ENCODE results near the gene PLAC1.

The PLAC1 gene

DNA sequence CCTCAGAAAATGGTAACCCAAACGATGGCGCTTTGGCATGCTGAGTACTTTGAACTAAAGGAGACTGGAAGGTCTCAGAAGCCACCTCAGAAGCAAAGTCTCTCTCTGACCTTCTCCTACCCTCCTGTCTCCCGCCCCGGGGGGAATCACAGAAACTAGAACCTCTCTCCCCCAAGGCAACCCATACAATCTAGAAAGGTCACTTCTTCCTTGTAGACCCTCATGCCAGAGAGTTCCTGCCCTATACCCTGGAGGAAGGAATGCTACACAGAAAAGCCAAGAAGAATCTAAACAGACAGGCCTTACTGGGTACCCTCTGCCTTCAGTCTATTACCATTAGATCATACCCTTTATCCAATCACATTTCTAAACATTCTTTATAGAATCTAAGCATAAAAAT lies 8.5 kb downstream of the PLAC1 start:
- no peaks in the 10 kb centered on the region for H3K4me1 Mint-ChIP-seq
- H3K36me3 Mint-ChIP-seq, result no peaks in the 10 kb centered on the region
- H3K27me3 Mint-ChIP-seq, result peaks cover 8% of the 10 kb centered on the region
- H3K4me3 Mint-ChIP-seq, result no peak overlapping the region
- H3K9me3 Mint-ChIP-seq, result no peaks in the 10 kb centered on the region
- no peak overlapping the region for H3K27ac Mint-ChIP-seq

DNA sequence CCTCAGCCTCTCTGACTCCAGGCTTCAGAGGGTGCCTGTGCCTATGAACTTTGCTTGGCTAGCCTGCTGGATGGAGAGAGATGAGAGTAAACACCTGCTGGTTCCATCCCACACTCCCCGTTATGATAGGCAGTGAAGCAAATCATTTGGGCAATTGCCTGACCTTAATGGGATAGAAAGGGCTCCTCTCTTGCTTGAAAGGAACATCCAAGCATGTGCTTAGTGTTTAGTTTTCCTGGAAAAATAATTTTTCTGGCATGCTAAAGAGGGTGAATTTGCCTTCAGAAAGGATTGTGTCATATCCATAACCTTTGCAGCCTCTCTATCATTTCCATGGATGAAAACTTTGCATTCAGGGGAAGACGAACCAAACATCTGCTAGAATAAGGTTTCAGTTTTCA lies 10.8 kb downstream of the PLAC1 start:
- Mint-ChIP-seq H3K27ac (no peak overlapping the region), H3K27me3 (peaks cover 11% of the 10 kb centered on the region), H3K9me3 (no peaks in the 10 kb centered on the region), H3K36me3 (no peaks in the 10 kb centered on the region), H3K4me1 (no peaks in the 10 kb centered on the region), H3K4me3 (no peak overlapping the region)

DNA sequence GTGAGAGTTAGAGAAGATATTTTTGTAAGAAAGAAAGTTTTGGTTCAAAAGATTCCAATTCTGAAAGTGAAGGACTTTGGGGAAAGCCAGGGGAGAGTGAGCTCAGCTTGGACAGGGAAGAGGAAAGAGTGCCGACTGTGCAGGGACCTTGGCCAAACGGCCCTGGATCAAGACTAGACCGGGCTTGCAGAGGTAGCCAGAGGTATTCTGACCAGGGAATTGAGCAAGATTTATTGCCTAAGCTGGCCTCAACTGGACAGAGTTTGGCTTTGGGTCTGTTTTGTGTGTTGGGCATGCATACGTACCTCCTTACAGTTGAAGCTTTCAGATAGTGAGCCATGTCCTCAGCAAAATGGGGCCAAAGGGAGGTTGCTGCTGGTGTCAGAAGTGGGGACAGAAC lies 11.6 kb downstream of the PLAC1 start:
- Mint-ChIP-seq H3K9me3 (no peaks in the 10 kb centered on the region), H3K27me3 (peaks cover 11% of the 10 kb centered on the region), H3K36me3 (no peaks in the 10 kb centered on the region), H3K4me3 (no peak overlapping the region), H3K4me1 (no peaks in the 10 kb centered on the region), H3K27ac (peak overlapping the region; percentile 17)

DNA sequence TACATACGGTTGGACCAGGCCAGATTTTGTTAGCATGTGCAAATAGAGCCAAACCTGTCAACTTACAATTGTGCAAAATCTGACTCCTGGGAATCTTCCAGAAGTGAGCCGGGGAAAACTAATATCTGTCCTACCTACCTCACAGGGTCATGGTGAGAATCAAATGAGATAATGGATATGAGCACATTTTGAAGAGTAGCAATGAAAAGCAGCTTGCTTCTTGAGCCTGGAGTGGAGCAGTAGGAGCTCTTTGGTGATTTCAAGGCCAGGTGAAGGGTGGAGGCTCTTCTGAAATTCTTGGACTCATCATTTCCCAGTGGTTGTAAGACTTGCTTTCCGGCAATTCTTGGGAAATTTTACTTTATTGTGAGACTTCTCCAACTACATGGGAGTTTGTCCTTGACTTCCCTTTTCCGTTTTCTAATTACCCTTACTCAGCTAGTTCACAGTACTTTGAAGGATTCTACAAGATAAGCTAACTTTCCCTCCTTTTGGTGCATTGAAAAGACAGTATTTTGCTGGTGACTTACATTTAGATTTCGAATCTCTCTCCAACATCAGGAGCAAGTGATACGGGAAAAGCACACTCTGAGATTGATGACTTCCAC lies 12.2 kb downstream of the PLAC1 start:
- Mint-ChIP-seq H3K36me3 (no peaks in the 10 kb centered on the region), H3K27me3 (peaks cover 13% of the 10 kb centered on the region), H3K4me1 (no peaks in the 10 kb centered on the region), H3K9me3 (no peaks in the 10 kb centered on the region), H3K4me3 (no peak overlapping the region), H3K27ac (no peak overlapping the region)

DNA sequence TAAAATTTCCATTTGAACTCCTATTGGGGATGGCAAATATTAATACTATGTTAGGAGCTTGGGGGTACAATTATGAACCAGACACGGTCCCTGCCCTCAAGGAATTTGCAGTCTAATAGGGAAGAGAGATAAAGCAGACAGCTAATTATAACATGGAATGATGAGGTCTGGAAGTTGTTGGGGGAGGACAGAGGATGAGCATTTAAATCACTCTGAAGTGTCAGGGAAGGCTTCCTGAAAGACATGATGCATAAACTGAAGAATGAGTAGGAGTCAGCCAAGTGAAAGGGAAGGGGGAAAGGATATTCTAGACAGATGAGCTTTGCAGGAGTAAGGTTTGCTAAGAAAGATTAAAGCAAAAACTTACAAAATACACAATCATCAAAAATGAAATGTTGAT lies 15.9 kb downstream of the PLAC1 start:
- H3K4me3 Mint-ChIP-seq, result no peak overlapping the region
- H3K27me3 Mint-ChIP-seq, result peaks cover 11% of the 10 kb centered on the region
- H3K4me1 Mint-ChIP-seq, result no peaks in the 10 kb centered on the region

DNA sequence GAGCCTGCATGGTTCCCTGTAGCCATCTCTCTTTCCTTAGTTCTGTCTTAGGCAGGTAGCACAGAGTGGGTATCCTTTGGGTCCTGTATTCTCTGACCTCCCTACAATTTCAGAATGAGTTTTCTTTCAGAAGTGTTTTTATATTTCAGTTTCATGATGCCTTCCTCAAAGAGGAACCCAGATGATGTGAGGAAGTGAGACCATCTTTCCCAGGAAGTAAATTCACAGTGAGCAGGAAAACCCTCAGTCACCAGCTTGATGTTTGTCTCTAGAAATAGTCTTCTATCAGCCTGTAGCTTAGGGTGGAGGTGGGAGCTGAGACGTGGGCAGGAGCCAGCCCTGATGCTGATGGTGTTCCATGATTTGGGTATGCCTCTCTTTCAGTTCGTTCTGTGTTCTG lies 16.9 kb downstream of the PLAC1 start:
- no peaks in the 10 kb centered on the region for H3K36me3 Mint-ChIP-seq
- H3K4me1 Mint-ChIP-seq, result no peaks in the 10 kb centered on the region
- no peaks in the 10 kb centered on the region for H3K9me3 Mint-ChIP-seq
- H3K4me3 Mint-ChIP-seq, result no peak overlapping the region
- H3K27me3 Mint-ChIP-seq, result peaks cover 9% of the 10 kb centered on the region
- H3K27ac Mint-ChIP-seq, result no peak overlapping the region

More for the DNA sequence above, 15.9 kb downstream of the PLAC1 start:
- no peaks in the 10 kb centered on the region for H3K9me3 Mint-ChIP-seq
- H3K27ac Mint-ChIP-seq, result no peak overlapping the region
- H3K36me3 Mint-ChIP-seq, result no peaks in the 10 kb centered on the region

DNA sequence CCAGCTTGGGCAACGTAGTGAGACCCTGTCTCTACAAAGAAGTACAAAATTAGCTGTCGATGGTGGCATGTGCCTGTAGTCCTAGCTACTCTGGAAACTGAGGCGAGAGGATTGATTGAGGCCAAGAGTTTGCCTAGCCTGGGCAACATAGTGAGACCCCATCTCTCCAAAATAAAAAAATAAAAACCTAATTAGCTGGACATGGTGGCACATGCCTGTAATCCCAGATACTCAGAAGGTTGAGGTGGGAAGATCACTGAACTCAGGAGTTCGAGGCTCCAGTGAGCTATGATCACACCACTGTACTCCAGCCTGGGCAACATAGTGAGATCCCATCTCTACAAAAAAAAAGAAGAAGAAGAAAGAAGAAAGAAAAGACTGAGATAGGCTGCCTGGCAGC lies 17.4 kb downstream of the PLAC1 start:
- H3K4me1 Mint-ChIP-seq, result no peaks in the 10 kb centered on the region
- H3K27me3 Mint-ChIP-seq, result peaks cover 12% of the 10 kb centered on the region
- H3K27ac Mint-ChIP-seq, result no peak overlapping the region
- H3K4me3 Mint-ChIP-seq, result no peak overlapping the region
- no peaks in the 10 kb centered on the region for H3K9me3 Mint-ChIP-seq
- no peaks in the 10 kb centered on the region for H3K36me3 Mint-ChIP-seq

DNA sequence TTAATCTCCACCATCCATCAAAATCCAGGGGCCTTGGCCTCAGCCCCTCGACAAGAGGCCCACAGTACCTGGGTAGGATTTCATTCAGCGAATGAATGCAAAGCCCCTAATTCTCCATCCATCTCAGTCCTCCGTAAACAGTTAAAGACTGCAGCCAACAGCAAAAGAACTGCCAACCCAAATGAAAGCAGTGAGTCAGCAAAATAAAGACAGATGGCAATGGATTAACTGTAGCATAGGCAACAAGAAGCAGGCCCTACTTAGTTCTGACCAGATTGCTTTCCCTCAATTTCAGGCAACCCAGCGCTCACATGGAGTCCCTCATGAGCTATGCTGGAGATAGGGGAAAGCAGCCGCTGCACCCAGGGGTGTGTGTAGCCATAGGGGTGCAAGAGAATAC lies 21.4 kb downstream of the PLAC1 start:
- Mint-ChIP-seq H3K4me1 (peaks cover 5% of the 10 kb centered on the region), H3K27me3 (peaks cover 6% of the 10 kb centered on the region), H3K4me3 (no peak overlapping the region), H3K27ac (no peak overlapping the region), H3K36me3 (no peaks in the 10 kb centered on the region), H3K9me3 (no peaks in the 10 kb centered on the region)

DNA sequence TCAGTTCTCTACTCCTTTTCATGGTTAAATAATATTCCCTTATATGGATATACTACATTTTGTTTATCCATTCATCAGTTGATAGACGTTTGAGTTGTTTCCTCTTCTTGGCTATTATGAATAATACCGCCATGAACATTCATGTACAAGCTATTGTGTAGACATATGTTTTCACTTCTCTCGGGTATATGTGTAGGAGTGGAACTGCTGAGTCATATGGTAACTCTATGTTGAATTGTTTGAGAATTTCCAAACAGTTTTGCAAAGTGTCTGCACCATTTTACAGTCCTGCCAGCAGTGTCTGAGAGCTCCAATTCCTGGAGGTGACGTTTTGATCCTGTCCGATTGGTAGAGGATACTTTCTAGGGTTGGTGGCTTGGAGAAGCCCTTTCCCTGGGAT lies 23.6 kb downstream of the PLAC1 start:
- Mint-ChIP-seq H3K9me3 (no peaks in the 10 kb centered on the region), H3K4me3 (no peak overlapping the region), H3K4me1 (peaks cover 5% of the 10 kb centered on the region), H3K27me3 (peaks cover 4% of the 10 kb centered on the region), H3K36me3 (no peaks in the 10 kb centered on the region), H3K27ac (peak overlapping the region; percentile 55)

DNA sequence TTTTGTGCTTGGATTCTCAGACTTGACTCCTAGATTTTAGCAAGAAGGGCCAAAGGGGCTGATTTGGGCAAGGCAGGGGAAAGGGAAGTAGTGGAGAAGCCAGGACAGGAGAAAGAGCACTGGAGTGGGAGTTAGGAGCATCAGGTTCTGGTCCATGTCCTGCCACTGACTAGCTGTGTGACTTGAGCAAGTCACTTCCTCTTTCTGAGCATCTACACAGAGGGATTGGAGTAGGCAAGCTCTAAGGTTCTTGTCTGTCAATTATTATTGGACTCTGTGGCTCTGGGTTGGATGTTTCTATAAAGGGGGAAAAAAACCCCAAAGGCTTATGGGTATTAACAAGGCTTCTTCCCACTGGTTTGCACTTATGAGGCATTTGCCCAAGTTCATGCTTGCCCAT lies 24.4 kb downstream of the PLAC1 start:
- Mint-ChIP-seq H3K9me3 (no peaks in the 10 kb centered on the region), H3K27ac (no peak overlapping the region), H3K36me3 (no peaks in the 10 kb centered on the region), H3K27me3 (peaks cover 4% of the 10 kb centered on the region), H3K4me3 (no peak overlapping the region), H3K4me1 (peaks cover 5% of the 10 kb centered on the region)

DNA sequence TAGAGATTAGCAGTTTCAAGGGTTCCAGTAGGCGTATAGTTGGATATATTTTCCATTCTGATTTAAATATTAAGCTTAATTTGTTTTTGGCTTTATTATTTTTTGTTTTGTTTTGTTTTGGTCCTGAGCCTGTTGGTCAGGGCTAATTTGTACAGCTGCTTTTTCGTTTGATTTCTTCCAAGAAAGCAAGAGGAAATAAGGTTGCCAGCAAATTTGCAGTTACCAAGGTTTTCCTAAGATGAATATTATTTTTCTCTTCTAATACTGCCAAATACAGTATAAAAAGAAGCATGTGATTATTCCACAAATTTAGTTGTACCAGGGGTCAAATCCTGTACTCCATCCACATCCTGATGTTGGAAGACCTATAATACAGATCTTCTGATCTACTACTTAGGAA lies 24.9 kb downstream of the PLAC1 start:
- Mint-ChIP-seq H3K4me1 (peaks cover 5% of the 10 kb centered on the region), H3K36me3 (no peaks in the 10 kb centered on the region), H3K9me3 (no peaks in the 10 kb centered on the region), H3K4me3 (no peak overlapping the region), H3K27me3 (peaks cover 4% of the 10 kb centered on the region), H3K27ac (no peak overlapping the region)

DNA sequence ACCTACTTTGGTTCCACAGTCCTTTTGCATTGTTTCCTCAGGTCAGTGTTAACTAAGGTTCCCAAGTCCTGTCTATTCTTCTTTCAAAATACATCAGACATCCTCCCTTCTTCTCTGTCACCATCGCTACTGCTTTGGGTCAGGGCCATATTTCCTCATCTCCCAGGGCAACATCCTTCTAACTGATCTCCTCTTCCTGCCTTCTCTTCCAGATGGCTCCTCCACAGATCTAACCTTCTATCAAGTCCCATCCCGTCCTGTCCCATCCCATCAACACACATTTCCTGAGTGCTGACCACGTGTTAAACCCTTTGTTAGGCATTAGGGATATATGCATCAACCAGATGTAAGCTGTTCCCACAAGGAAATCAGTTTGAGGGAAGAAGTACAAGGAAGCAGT lies 25.9 kb downstream of the PLAC1 start:
- peaks cover 4% of the 10 kb centered on the region for H3K27me3 Mint-ChIP-seq
- H3K36me3 Mint-ChIP-seq, result no peaks in the 10 kb centered on the region
- H3K4me3 Mint-ChIP-seq, result no peak overlapping the region
- peaks cover 5% of the 10 kb centered on the region for H3K4me1 Mint-ChIP-seq
- H3K27ac Mint-ChIP-seq, result no peak overlapping the region
- no peaks in the 10 kb centered on the region for H3K9me3 Mint-ChIP-seq

DNA sequence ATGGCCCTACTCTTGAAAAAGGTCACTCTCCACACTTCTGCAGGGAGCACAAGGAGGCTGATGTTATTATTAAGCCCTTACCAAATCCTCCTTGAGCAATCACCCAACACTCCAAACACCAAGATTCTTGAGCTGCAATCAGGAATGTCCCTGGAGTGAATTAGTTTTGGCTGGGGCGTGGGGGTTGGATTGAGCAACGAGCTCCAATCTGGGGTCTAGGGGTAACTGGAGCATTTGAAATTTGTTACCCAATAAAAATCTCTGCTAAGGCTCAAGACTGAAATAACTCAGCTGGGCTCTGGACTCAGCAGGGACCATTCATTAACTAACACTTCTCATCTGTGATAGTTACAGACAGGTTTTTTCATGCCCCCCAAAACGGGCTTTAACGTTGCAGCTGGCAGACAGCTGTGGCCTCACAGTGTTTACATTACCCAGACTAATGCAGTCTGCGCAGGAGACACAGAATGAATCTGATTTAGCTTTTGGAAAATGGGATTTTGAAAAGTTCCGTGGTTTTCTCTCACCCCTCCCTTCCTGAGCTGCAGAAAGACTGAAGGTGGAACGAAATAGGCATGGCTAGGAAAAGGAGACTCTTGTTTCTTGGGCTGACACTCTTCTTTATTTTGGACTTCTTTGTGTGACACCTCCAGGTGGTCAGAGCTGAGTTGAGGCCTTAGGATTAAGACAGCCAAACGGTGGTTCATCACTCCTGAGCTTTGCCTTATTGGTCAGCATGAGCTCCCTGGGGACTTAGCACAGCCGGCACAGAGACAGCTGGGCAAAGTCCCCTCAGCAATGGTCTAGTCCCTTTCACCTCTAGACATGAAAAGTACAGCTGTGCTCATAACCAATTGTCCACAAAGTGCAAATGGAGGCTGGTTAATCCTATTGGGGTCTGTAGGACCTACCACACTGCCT lies 26.6 kb downstream of the PLAC1 start:
- Mint-ChIP-seq H3K27ac (no peak overlapping the region), H3K4me3 (no peak overlapping the region), H3K4me1 (peaks cover 5% of the 10 kb centered on the region), H3K36me3 (no peaks in the 10 kb centered on the region), H3K9me3 (no peaks in the 10 kb centered on the region), H3K27me3 (peaks cover 4% of the 10 kb centered on the region)

DNA sequence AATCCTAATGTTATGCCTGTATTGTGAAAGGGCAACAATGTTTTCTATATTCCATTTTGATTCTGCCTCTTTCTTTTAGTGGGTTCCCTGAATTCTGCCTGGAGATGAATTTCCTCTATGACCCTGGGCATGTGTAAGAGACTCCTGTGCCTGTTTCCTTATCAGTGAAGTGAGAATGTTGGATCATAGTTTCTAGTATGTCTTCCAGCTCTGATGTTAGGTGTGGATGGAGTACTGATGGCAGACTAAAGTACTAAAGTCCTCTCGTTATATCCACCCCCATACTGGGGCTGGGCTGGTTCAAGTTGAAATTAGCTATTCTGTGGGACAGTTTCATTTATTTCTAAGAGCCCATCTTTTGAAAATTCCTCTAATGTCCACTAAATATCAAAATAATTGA lies 29.6 kb downstream of the PLAC1 start:
- no peaks in the 10 kb centered on the region for H3K4me1 Mint-ChIP-seq
- no peak overlapping the region for H3K27ac Mint-ChIP-seq
- H3K36me3 Mint-ChIP-seq, result no peaks in the 10 kb centered on the region
- H3K27me3 Mint-ChIP-seq, result peaks cover 1% of the 10 kb centered on the region
- H3K4me3 Mint-ChIP-seq, result no peak overlapping the region
- no peaks in the 10 kb centered on the region for H3K9me3 Mint-ChIP-seq

DNA sequence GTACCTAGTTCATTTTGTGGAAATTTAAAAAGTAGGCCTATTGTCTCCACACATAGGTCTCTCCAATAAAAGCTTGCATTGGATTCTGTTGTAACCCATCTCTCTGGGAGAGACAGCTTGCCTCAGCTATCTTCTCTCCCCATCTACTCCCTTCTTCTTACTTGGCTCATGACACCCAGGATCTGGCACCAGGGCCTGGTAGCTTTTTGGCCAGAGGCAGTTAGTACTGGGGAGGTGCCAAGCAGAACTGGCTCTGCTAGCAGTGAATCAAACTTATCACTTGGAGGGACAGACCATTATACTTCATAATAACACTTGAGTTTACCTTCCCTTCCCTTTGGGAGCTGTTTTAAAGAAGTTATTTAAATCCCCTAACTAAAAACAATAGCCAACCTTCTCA lies 31.8 kb downstream of the PLAC1 start:
- no peaks in the 10 kb centered on the region for H3K9me3 Mint-ChIP-seq
- no peak overlapping the region for H3K27ac Mint-ChIP-seq
- H3K27me3 Mint-ChIP-seq, result peaks cover 1% of the 10 kb centered on the region
- H3K4me3 Mint-ChIP-seq, result no peak overlapping the region
- no peaks in the 10 kb centered on the region for H3K36me3 Mint-ChIP-seq
- no peaks in the 10 kb centered on the region for H3K4me1 Mint-ChIP-seq

DNA sequence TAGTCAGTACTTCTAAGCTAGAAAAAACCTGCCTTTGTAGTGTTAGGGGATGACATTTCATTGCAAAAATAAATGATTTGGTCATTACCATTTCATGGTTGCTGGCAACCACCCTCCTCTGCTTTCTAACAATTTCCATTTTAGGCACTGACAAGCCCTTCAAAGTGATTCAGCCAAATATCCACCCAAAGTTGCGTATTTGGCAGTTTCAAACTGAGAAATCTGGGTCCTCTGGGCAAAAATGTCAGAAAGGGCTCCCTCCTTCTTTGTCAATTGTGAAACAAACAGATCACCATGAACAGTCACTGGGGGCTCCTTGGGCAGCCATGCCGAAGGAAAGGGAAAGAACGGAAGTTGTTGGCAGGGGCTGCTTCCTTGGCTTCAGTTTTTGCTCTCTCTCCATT lies 33.0 kb downstream of the PLAC1 start:
- no peaks in the 10 kb centered on the region for H3K36me3 Mint-ChIP-seq
- peaks cover 1% of the 10 kb centered on the region for H3K27me3 Mint-ChIP-seq

More for the DNA sequence above, 33.0 kb downstream of the PLAC1 start:
- no peak overlapping the region for H3K27ac Mint-ChIP-seq
- H3K9me3 Mint-ChIP-seq, result no peaks in the 10 kb centered on the region
- no peaks in the 10 kb centered on the region for H3K4me1 Mint-ChIP-seq
- no peak overlapping the region for H3K4me3 Mint-ChIP-seq

Measured in activated naive CD4-positive, alpha-beta T cell treated with anti-CD3 and anti-CD28 coated beads, Interleukin-2, amount 50 U/mL, for 24 hours (primary cell).